Vagina (tissue), 2 donors: ENCODE measurements around the gene CACHD1. TPM values are rescaled to one million over a fixed set of nuclear protein-coding genes. Genes with fewer than 3 reads are reported as not detected.

ENCODE experiments used
- DNase-seq, 2 donors: peaks; one replicate each; pipeline ENCODE4 v3.0.0-alpha.2; 2017; ENCODE audit errors: extremely low spot score in 2 of 2
- H3K27ac ChIP-seq: fragments of 200-600 bp; sonication (generic); one replicate; pipeline ENCODE4 v1.5.1; 2019
- H3K27me3 ChIP-seq: fragments of 200-600 bp; sonication (generic); one replicate; pipeline ENCODE4 v1.5.1; 2019
- H3K36me3 ChIP-seq, 2 donors: fragments of 200-600 bp; sonication (generic); one replicate each; pipeline ENCODE4 v1.5.1; 2017 to 2019
- H3K4me1 ChIP-seq: fragments of 200-600 bp; sonication (generic); one replicate; pipeline ENCODE4 v1.5.1; 2019
- H3K4me3 ChIP-seq, 2 donors: fragments of 200-600 bp; sonication (generic); 1 replicate in 1 of 2; 2 replicates in 1 of 2; pipeline ENCODE4 v1.5.1; 2016 to 2019
- H3K9me3 ChIP-seq: fragments of 200-600 bp; sonication (generic); one replicate; pipeline ENCODE4 v1.5.1; 2019
- CTCF ChIP-seq, 3 experiments: fragments of 450-650 bp in 2 of 3; fragments of 200-600 bp in 1 of 3; sonication (generic) in 1 of 3; IDR thresholded peaks; one replicate each; pipeline ENCODE4 v1.5.1; 2017 to 2019; ENCODE audit warnings: antibody characterized with exemption in 3 of 3, mild to moderate bottlenecking in 2 of 3, moderate library complexity in 2 of 3
- POLR2A ChIP-seq, 2 donors: fragments of 450-650 bp; IDR thresholded peaks; one replicate each; pipeline ENCODE4 v1.6.1; 2017; ENCODE audit warnings: antibody characterized with exemption in 2 of 2, mild to moderate bottlenecking in 2 of 2, moderate library complexity in 2 of 2
- POLR2AphosphoS5 ChIP-seq, 2 donors: sonication (generic); formaldehyde crosslinking; IDR thresholded peaks; one replicate each; pipeline ENCODE4 v1.9.0; 2017; ENCODE audit warnings: antibody characterized with exemption in 2 of 2, mild to moderate bottlenecking in 2 of 2, low read depth in 1 of 2; ENCODE audit not compliant: insufficient read depth in 1 of 2
- intact Hi-C: fragments of 100-400 bp; cut with DNase I; formaldehyde crosslinking; loops from one replicate; pipeline ENCODE4 v1.15.1; 2023
- total RNA-seq: library from RNA; depleted of rRNA; stranded (reverse); fragments of >200 nt; gene quantifications from one replicate; pipeline ENCODE4 v1.2.3, GENCODE V29; 2016

Gene CACHD1
- total RNA-seq, 1 donor from 2014 or later, result 27.7 TPM

- intact Hi-C loops, result no loop called here
- H3K4me1 ChIP-seq, result peaks cover 72% of the 10 kb centered on the region
- no peaks in the 10 kb centered on the region for H3K36me3 ChIP-seq
- no peak for DNase-seq
- H3K27me3 ChIP-seq, result no peaks in the 10 kb centered on the region
- no peak overlapping the region for H3K27ac ChIP-seq
- TF ChIP-seq POLR2A (IDR thresholded peaks at IDR 0.05) (no peak), CTCF (IDR thresholded peaks at IDR 0.05) (no peak), POLR2AphosphoS5 (IDR thresholded peaks at IDR 0.05; ENCODE audit: insufficient read depth in 1 of 2, low read depth in 1 of 2) (no peak)
- no peak overlapping the region for H3K4me3 ChIP-seq
- H3K9me3 ChIP-seq, result no peaks in the 10 kb centered on the region
Measured at GRCh38 chr1:64523413-64524337, 53.7 kb downstream of the CACHD1 start.

GRCh38 chr1:64524614-64525013 lies 54.7 kb downstream of the CACHD1 start:
- TF ChIP-seq POLR2AphosphoS5 (IDR thresholded peaks at IDR 0.05; ENCODE audit: insufficient read depth in 1 of 2, low read depth in 1 of 2) (no peak), POLR2A (IDR thresholded peaks at IDR 0.05) (no peak), CTCF (IDR thresholded peaks at IDR 0.05) (no peak)
- Histone ChIP-seq H3K9me3 (no peaks in the 10 kb centered on the region), H3K27ac (no peak overlapping the region), H3K4me3 (no peak overlapping the region), H3K4me1 (peaks cover 63% of the 10 kb centered on the region), H3K27me3 (no peaks in the 10 kb centered on the region), H3K36me3 (no peaks in the 10 kb centered on the region)
- intact Hi-C loops, result no loop called here
- no peak for DNase-seq

GRCh38 chr1:64525116-64525686 lies 55.3 kb downstream of the CACHD1 start:
- no peaks in the 10 kb centered on the region for H3K27me3 ChIP-seq

GRCh38 chr1:64526312-64526711 lies 56.4 kb downstream of the CACHD1 start:
- Histone ChIP-seq H3K4me3 (no peak overlapping the region), H3K9me3 (no peaks in the 10 kb centered on the region), H3K4me1 (peaks cover 54% of the 10 kb centered on the region), H3K36me3 (no peaks in the 10 kb centered on the region), H3K27me3 (no peaks in the 10 kb centered on the region), H3K27ac (peak overlapping the region; percentile 48)
- intact Hi-C loops, result no loop called here
- DNase-seq, result no peak
- TF ChIP-seq POLR2AphosphoS5 (IDR thresholded peaks at IDR 0.05; ENCODE audit: insufficient read depth in 1 of 2, low read depth in 1 of 2), result peak in 1 of 2 donors; percentile 11
- no peak for TF ChIP-seq CTCF (IDR thresholded peaks at IDR 0.05)
- no peak for TF ChIP-seq POLR2A (IDR thresholded peaks at IDR 0.05)

More at GRCh38 chr1:64525116-64525686, 55.3 kb downstream of the CACHD1 start:
- no peaks in the 10 kb centered on the region for H3K9me3 ChIP-seq
- no peaks in the 10 kb centered on the region for H3K36me3 ChIP-seq
- H3K4me3 ChIP-seq, result no peak overlapping the region
- TF ChIP-seq POLR2AphosphoS5 (IDR thresholded peaks at IDR 0.05; ENCODE audit: insufficient read depth in 1 of 2, low read depth in 1 of 2), result no peak
- TF ChIP-seq CTCF (IDR thresholded peaks at IDR 0.05), result no peak
- no peak for TF ChIP-seq POLR2A (IDR thresholded peaks at IDR 0.05)
- H3K27ac ChIP-seq, result no peak overlapping the region
- peaks cover 57% of the 10 kb centered on the region for H3K4me1 ChIP-seq
- intact Hi-C loops, result no loop called here
- no peak for DNase-seq

- Histone ChIP-seq H3K27me3 (no peaks in the 10 kb centered on the region), H3K4me3 (no peak overlapping the region), H3K36me3 (no peaks in the 10 kb centered on the region), H3K9me3 (no peaks in the 10 kb centered on the region), H3K4me1 (peaks cover 54% of the 10 kb centered on the region), H3K27ac (peak overlapping the region; percentile 48)
- TF ChIP-seq CTCF (IDR thresholded peaks at IDR 0.05), result no peak
- TF ChIP-seq POLR2A (IDR thresholded peaks at IDR 0.05), result no peak
- DNase-seq, result no peak
- intact Hi-C loops, result no loop called here
Measured at GRCh38 chr1:64527165-64527564, 57.2 kb downstream of the CACHD1 start.
